NCI-H2107 treated with DMSO at 0.1 percent for 48 hours (cell line): ENCODE measurements around the gene TAPBPL.

Experiments used
- DNase-seq: peaks from one replicate; lab custom pipeline; 2025; ENCODE audit not compliant: unreplicated experiment; lab: John Stamatoyannopoulos, UW

Gene TAPBPL

DNA sequence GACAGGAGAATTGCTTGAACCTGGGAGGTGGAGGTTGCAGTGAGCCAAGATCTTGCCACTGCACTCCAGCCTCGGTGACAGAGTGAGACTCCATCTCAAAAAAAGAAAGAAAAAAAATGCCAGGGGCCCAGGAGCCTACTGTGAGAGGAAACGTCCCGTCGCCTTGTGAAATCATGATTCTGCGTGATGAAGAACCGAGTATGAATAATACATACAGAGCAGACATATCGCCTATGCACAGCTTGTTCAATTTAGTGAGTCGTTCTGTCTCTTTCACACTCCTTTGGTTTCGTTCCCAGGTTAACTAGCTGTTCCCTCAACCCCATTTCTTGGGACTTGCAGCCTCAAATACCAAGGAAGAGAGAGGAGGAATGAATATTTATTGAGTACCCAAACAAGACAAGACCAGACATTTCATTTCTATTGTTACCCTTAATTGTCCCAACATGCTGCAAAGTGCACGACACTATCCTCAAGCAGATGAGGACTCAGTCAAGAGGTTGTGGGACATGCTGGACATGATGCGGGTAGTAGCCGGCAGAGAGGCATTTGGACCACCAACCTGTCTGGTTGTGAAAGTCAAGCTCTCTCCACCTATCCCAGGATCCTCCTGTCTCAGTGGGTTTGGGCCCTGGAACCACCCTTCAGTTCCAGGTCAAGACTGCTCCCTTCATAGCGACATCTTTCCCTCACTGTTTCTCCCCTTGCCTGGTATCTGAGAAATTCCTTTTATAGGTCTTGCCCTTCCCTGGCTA, 15.7 kb upstream of the TAPBPL start:
- DNase-seq, result no peak

DNA sequence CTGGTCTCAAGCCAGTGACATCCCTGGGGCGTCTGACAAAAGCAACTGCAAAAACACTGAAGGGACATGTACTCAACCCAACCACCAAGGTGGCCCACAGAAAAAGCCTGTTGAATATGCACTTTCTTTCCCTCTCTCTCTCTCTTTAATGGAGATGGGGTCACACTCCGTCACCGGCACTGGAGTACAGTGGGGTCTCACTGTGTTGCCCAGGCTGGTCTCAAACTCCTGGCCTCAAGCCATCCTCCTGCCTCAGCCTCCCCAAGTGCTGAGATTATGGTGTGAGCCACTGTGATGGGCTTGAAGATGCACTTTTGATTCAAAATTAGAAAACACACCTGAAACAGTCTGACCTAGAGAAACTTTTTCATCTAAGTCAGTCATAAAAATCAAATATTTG, 14.3 kb upstream of the TAPBPL start:
- no peak for DNase-seq

GRCh38 chr12:6438345-6438744, 13.5 kb upstream of the TAPBPL start:
- no peak for DNase-seq

GRCh38 chr12:6440391-6440790, 11.5 kb upstream of the TAPBPL start:
- no peak for DNase-seq

GRCh38 chr12:6442836-6443235, 9.0 kb upstream of the TAPBPL start:
- no peak for DNase-seq

DNA sequence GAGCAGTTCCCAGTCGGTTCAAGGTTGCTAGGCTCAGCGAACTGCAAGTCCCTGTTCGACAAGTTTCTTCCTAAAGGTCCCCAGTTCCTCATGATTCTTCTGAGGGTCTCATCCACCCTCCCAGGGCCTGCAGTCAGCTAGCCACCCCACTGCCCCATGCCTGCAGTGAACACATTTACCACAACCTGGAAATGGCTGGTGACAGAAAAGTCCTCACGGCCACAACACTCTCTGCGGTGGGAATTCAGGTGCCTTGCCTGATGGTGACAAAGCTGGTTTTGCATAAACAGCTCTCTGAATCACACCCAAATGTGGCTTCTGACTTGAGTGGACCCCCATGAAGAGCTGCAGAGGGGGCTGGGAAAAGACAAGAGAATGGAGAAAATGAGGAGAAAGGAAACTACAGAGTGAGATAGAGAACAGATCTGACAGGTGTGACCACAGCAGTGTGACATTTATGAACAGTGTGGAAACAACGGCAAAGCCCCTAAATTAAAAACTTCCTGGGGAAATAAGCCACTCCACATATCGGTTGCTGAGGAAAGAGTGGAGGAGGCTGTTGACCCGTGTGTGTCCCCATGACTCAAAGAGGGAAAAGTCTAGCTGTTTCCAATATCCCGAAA, 8.4 kb upstream of the TAPBPL start:
- no peak for DNase-seq

DNA sequence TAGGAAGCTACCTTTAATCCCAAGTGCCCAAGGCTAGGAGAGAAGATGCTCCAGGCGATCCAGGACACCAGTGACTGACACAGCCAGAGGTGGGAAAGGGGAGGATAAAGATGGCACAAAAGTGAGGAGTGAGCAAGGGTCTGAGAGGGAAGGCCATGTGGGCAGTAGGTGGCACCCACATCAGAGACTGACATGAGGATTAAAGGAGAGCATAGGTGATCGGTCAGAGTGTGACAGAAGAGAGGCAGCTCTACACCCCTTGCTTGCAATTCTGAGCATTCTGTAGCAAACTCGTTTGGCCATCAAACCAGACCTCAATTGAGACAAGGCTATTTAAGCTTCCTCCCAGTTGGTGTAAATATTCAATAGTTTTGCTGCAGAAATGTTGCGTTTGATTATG, 7.8 kb upstream of the TAPBPL start:
- DNase-seq, result no peak

DNA sequence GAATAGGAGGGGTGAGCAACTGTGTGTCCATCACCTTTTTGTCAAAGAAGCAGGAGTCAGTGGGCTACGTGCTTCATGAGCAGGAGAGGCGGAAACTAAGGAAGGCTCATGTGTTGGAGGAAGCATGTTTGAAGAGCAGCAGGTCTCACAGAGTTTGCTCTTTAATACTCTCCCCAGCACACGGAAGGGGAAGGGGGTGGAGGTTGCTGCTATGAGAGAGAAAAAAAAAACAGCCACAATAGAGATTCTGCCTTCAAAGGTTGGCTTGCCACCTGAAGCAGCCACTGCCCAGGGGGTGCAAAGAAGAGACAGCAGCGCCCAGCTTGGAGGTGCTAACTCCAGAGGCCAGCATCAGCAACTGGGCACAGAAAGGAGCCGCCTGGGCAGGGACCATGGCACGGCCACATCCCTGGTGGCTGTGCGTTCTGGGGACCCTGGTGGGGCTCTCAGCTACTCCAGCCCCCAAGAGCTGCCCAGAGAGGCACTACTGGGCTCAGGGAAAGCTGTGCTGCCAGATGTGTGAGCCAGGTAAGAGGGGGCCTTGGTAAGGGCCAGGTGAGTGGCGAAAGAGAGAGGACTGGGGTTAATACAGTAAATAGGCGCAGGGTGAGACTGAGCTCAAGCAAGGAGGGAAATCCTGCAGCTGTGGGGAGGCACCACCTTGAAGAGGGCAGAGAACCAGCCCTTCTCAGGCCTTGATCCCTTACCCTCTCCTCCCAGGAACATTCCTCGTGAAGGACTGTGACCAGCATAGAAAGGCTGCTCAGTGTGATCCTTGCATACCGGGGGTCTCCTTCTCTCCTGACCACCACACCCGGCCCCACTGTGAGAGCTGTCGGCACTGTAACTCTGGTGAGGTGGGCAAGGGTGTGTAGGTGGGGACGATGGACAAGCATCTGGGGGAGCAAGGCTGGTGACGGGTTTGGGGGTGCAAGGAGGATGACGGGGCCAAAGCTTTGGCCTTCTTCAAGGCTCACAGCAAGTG, 6.8 kb upstream of the TAPBPL start, which contains the start of gene CD27:
TSS of gene CD27 (plus strand) at position 252 of the 985 bp plus-strand sequence. CDS start at position 393, 141 bp downstream.
- DNase-seq, result no peak

GRCh38 chr12:6450091-6450868, 1.6 kb upstream of the TAPBPL start:
- DNase-seq, result no peak

DNA sequence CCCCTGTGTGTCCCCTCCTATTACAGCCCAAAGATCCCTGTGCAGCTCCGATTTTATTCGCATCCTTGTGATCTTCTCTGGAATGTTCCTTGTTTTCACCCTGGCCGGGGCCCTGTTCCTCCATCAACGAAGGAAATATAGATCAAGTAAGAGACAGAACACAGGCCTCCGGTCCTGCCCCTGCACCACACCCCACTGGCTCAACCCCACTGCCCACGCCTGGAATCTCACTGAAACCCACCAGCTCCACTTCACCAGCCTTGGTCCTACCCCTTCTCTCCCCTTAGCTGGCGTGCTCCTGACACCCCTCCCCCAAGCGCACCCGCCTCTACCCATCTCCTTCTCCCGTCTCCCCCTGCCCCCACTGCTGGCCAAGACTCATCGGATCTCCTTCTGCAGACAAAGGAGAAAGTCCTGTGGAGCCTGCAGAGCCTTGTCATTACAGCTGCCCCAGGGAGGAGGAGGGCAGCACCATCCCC, 934 bp upstream of the TAPBPL start:
- no peak for DNase-seq

- DNase-seq, result peak; percentile 42
Measured at GRCh38 chr12:6452245-6452943, 552 bp downstream of the TAPBPL start.

GRCh38 chr12:6452944-6453630, 1.2 kb downstream of the TAPBPL start:
- DNase-seq, result no peak

DNA sequence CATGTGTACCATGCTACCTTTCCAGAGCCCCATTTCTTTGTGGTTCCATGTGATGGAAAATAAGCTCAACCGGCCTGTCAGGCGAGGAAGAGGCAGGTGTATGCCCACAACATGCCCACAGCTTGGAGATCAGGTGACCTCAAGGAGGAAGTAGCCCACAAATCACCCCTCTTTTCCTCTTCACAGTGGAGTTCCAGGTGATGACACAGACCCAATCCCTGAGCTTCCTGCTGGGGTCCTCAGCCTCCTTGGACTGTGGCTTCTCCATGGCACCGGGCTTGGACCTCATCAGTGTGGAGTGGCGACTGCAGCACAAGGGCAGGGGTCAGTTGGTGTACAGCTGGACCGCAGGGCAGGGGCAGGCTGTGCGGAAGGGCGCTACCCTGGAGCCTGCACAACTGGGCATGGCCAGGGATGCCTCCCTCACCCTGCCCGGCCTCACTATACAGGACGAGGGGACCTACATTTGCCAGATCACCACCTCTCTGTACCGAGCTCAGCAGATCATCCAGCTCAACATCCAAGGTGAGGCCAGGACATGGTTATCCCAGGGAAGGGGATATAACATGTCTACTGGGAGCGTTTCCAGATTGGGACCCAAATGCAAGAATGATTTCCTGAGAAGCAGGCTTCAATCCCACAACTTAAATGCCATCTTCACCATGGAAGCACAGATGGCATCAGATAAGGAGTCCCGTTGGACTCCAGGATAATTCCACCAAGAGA, 5.5 kb downstream of the TAPBPL start:
- DNase-seq, result no peak

GRCh38 chr12:6458281-6459003, 6.6 kb downstream of the TAPBPL start:
- peak; percentile 97 for DNase-seq

- DNase-seq, result peak; percentile 97
Measured at GRCh38 chr12:6459004-6459337, 7.1 kb downstream of the TAPBPL start.

GRCh38 chr12:6460751-6461371, 9.0 kb downstream of the TAPBPL start:
- DNase-seq, result no peak

DNA sequence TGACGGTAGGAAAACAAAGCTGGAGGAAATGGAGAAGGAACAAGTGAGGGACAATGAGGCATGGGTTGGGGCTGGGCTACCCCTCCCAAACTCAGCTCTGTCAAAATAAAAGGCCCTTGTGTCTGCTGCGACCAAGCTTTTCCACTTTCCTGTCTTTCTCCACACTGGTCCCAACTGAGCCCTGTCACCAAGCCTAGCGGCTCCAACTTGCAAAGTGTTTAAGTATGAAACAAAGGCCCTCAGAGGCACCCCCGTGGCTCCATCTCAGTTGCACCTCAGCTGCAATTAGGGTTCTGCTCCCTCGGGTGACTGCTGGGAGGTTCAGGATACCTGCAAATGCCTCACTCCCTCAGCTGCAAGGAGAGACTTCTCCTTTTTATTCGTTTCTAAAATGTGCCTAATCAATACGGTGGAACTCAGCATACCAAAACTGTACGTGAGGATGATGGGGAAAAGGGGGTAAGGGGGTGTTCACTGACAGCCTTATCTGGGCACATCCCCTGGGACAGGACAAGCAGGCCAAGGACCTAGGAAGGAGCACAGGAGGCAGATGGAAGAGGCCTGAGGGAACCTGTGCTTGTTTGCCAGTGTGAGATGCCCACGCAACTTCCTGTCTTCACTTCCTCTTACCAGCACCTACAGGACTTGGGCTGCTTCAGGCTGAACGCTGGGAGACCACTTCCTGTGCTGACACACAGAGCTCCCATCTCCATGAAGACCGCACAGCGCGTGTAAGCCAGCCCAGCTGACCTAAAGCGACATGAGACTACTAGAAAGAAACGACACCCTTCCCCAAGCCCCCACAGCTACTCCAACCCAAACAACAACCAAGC, 9.8 kb downstream of the TAPBPL start:
- no peak for DNase-seq
